OCI-M2 (cell line): ENCODE data around the gene PXMP2.

Experiments
- DNase-seq: peaks from one replicate; lab custom pipeline; 2025; ENCODE audit not compliant: unreplicated experiment; lab: John Stamatoyannopoulos, UW

Gene PXMP2

GRCh38 chr12:132720606-132721345 lies 33.4 kb downstream of the PXMP2 start:
- DNase-seq, result no peak

GRCh38 chr12:132723015-132723763 lies 35.8 kb downstream of the PXMP2 start:
- DNase-seq, result no peak

GRCh38 chr12:132723764-132724140 lies 36.4 kb downstream of the PXMP2 start:
- no peak for DNase-seq

GRCh38 chr12:132724506-132725241 lies 37.3 kb downstream of the PXMP2 start:
- DNase-seq, result no peak

GRCh38 chr12:132726386-132726785 lies 39.0 kb downstream of the PXMP2 start:
- DNase-seq, result no peak

GRCh38 chr12:132727091-132727794 lies 39.9 kb downstream of the PXMP2 start:
- DNase-seq, result no peak

GRCh38 chr12:132728502-132728901 lies 41.1 kb downstream of the PXMP2 start:
- no peak for DNase-seq

GRCh38 chr12:132729541-132730320 lies 42.3 kb downstream of the PXMP2 start:
- DNase-seq, result no peak

- no peak for DNase-seq
Measured at GRCh38 chr12:132730353-132730752, 43.0 kb downstream of the PXMP2 start.

- no peak for DNase-seq
Measured at GRCh38 chr12:132731574-132731973, 44.2 kb downstream of the PXMP2 start.

GRCh38 chr12:132734206-132734605 lies 46.8 kb downstream of the PXMP2 start:
- no peak for DNase-seq

- DNase-seq, result no peak
Measured at GRCh38 chr12:132735496-132735895, 48.1 kb downstream of the PXMP2 start.

GRCh38 chr12:132736378-132736777 lies 49.0 kb downstream of the PXMP2 start:
- no peak for DNase-seq

- no peak for DNase-seq
Measured at GRCh38 chr12:132736913-132737312, 49.5 kb downstream of the PXMP2 start.

GRCh38 chr12:132739600-132740312 lies 52.4 kb downstream of the PXMP2 start:
- DNase-seq, result no peak

- no peak for DNase-seq
Measured at GRCh38 chr12:132740313-132740646, 52.9 kb downstream of the PXMP2 start.

- DNase-seq, result no peak
Measured at GRCh38 chr12:132740652-132741051, 53.3 kb downstream of the PXMP2 start.

GRCh38 chr12:132741620-132742019 lies 54.2 kb downstream of the PXMP2 start:
- DNase-seq, result no peak

GRCh38 chr12:132743831-132744230 lies 56.4 kb downstream of the PXMP2 start:
- no peak for DNase-seq

- DNase-seq, result no peak
Measured at GRCh38 chr12:132746613-132747012, 59.2 kb downstream of the PXMP2 start.
